ENCODE measurements around the gene DIAPH3.

DIAPH3 gene

GRCh38 chr13:59671881-59672280 is 491.8 kb downstream of the DIAPH3 start:
- no peak for DNase-seq (ENCODE audit: low spot score)

- DNase-seq (ENCODE audit: low spot score), result no peak
Measured at GRCh38 chr13:59666504-59666903, 497.2 kb downstream of the DIAPH3 start.

- no peak for DNase-seq (ENCODE audit: low spot score)
Measured at GRCh38 chr13:59665732-59666131, 498.0 kb downstream of the DIAPH3 start.

- no peak for DNase-seq (ENCODE audit: low spot score)
Measured at GRCh38 chr13:59665184-59665583, 498.5 kb downstream of the DIAPH3 start.

- no peak for DNase-seq (ENCODE audit: low spot score)
Measured at GRCh38 chr13:59664586-59664985, 499.1 kb downstream of the DIAPH3 start.

- DNase-seq (ENCODE audit: low spot score), result no peak
Measured at GRCh38 chr13:59663707-59664106, 500.0 kb downstream of the DIAPH3 start.

- no peak for DNase-seq (ENCODE audit: low spot score)
Measured at GRCh38 chr13:59660582-59660981, 503.1 kb downstream of the DIAPH3 start.

- DNase-seq (ENCODE audit: low spot score), result no peak
Measured at GRCh38 chr13:59659981-59660380, 503.7 kb downstream of the DIAPH3 start.

GRCh38 chr13:59658738-59659330 is 504.9 kb downstream of the DIAPH3 start:
- no peak for DNase-seq (ENCODE audit: low spot score)

GRCh38 chr13:59658027-59658737 is 505.5 kb downstream of the DIAPH3 start:
- DNase-seq (ENCODE audit: low spot score), result no peak

GRCh38 chr13:59653916-59654315 is 509.8 kb downstream of the DIAPH3 start:
- DNase-seq (ENCODE audit: low spot score), result no peak

GRCh38 chr13:59651479-59651878 is 512.2 kb downstream of the DIAPH3 start:
- DNase-seq (ENCODE audit: low spot score), result no peak

- no peak for DNase-seq (ENCODE audit: low spot score)
Measured at GRCh38 chr13:59643906-59644626, 519.7 kb downstream of the DIAPH3 start.

GRCh38 chr13:59643364-59643841 is 520.3 kb downstream of the DIAPH3 start:
- no peak for DNase-seq (ENCODE audit: low spot score)

GRCh38 chr13:59641817-59642216 is 521.9 kb downstream of the DIAPH3 start:
- peak; percentile 15 for DNase-seq (ENCODE audit: low spot score)

- no peak for DNase-seq (ENCODE audit: low spot score)
Measured at GRCh38 chr13:59641261-59641660, 522.5 kb downstream of the DIAPH3 start.

GRCh38 chr13:59638404-59638803 is 525.3 kb downstream of the DIAPH3 start:
- DNase-seq (ENCODE audit: low spot score), result no peak

- DNase-seq (ENCODE audit: low spot score), result no peak
Measured at GRCh38 chr13:59635589-59635988, 528.1 kb downstream of the DIAPH3 start.

GRCh38 chr13:59633290-59633689 is 530.4 kb downstream of the DIAPH3 start:
- DNase-seq (ENCODE audit: low spot score), result no peak

GRCh38 chr13:59631271-59631670 is 532.5 kb downstream of the DIAPH3 start:
- no peak for DNase-seq (ENCODE audit: low spot score)

GRCh38 chr13:59625111-59625510 is 538.6 kb downstream of the DIAPH3 start:
- no peak for DNase-seq (ENCODE audit: low spot score)

GRCh38 chr13:59623206-59623915 is 540.4 kb downstream of the DIAPH3 start:
- no peak for DNase-seq (ENCODE audit: low spot score)

All from AG20443 (cell line).